PFSK-1 (cell line): Measurements from ENCODE around the gene AXDND1.

Experiments used
- POLR2AphosphoS5 ChIP-seq: IDR thresholded peaks from 2 replicates; pipeline ENCODE4 v1.6.1; 2012; ENCODE audit warnings: low read depth, mild to moderate bottlenecking, control low read depth, low read length, moderate library complexity
- TAF1 ChIP-seq: IDR thresholded peaks from 2 replicates; pipeline ENCODE4 v1.6.1; 2012; ENCODE audit warnings: low read length, control low read depth, borderline replicate concordance; ENCODE audit not compliant: insufficient read depth

- TF ChIP-seq TAF1 (no peak), POLR2AphosphoS5 (no peak)
Measured at GRCh38 chr1:179321533-179322216, 44.1 kb upstream of the AXDND1 start.
